Psoas muscle (tissue), 8 donors: ENCODE measurements around the gene RAET1G. TPM values are rescaled to one million over a fixed set of nuclear protein-coding genes. Genes with fewer than 3 reads are reported as not detected.

Experiments used
- ATAC-seq, 4 donors: fragments of 200-7000 bp; cut with Tn5 transposase; one replicate each; pipeline ENCODE4 v1.9.1; 2020; ENCODE audit warnings: moderate library complexity in 3 of 4, mild to moderate bottlenecking in 2 of 4
- DNase-seq, 2 donors: peaks; one replicate each; pipeline ENCODE4 v3.0.0-alpha.2; 2020
- H3K27ac ChIP-seq: fragments of 200-600 bp; one replicate; pipeline ENCODE4 v1.8.0; 2022
- H3K27me3 ChIP-seq, 3 donors: fragments of 200-600 bp in 1 of 3; one replicate each; pipeline versions ENCODE4 v1.6.1 to v1.8.0; 2013 to 2022; ENCODE audit warnings: low read length in 2 of 3, mild to moderate bottlenecking in 2 of 3, moderate library complexity in 1 of 3; ENCODE audit not compliant: insufficient read depth in 3 of 3
- H3K36me3 ChIP-seq, 2 donors: fragments of 200-600 bp in 1 of 2; one replicate each; pipeline versions ENCODE4 v1.6.1 to v1.8.0; 2013 to 2022; ENCODE audit warnings: low read depth in 1 of 2, mild to moderate bottlenecking in 1 of 2, moderate library complexity in 1 of 2; ENCODE audit not compliant: insufficient read depth in 1 of 2
- H3K4me1 ChIP-seq: fragments of 200-600 bp; one replicate; pipeline ENCODE4 v1.8.0; 2022
- H3K4me3 ChIP-seq: fragments of 200-600 bp; one replicate; pipeline ENCODE4 v1.8.0; 2022; ENCODE audit warnings: mild to moderate bottlenecking
- H3K9me3 ChIP-seq: fragments of 200-600 bp; one replicate; pipeline ENCODE4 v1.8.0; 2022
- CTCF ChIP-seq: fragments of 200-600 bp; IDR thresholded peaks from one replicate; pipeline ENCODE4 v1.8.0; 2022; ENCODE audit warnings: antibody characterized with exemption
- whole genome bisulfite sequencing, 3 donors: extraction: QIAGEN DNeasy Blood & Tissue Kit; methylation state at CpG; one replicate each; pipeline versions ENCODE4 v1.1.6 to v1.1.7; 2013; 5-methylcytosine and 5-hydroxymethylcytosine counted together
- intact Hi-C, 2 donors: fragments of 100-400 bp; cut with DNase I; formaldehyde crosslinking; loops; one replicate each; pipeline versions ENCODE4 v1.11.0 to v1.14.2; 2022
- polyA plus RNA-seq, 3 donors: library from polyadenylated mRNA; stranded (reverse); fragments of 200-250 nt; gene quantifications; one replicate each; pipeline ENCODE4 v1.2.3, GENCODE V29; 2013
- total RNA-seq, 4 donors: library from RNA; stranded (reverse); fragmentation: NEBNext Ultra II Directional in 2 of 4; extraction: Animal tissue kit (Norgen Biotek cat#: 25700) in 2 of 4; gene quantifications; one replicate each; pipeline versions ENCODE4 v1.2.1 to v1.2.4, GENCODE V29; 2021 to 2023
- donor health status: healthy with polysubstance abuse.
- donor health status: DM: no; HTN: no; CAD: no; lungs with moderate emphysema.
- donor health status: Bipolar disorder and iron deficiency.
- donor health status: healthy.
- donor health status: DM: yes; HTN: yes; CAD: no.
- donor health status: DM: no; HTN: no; CAD: no.
- donor health status: DM: no; HTN: no; CAD: no.
- donor health status: DM: yes; HTN: yes; CAD: no.

The RAET1G gene
- total and polyA plus RNA-seq, 7 donors, result 0.04 to 1.1 (median 0.52) TPM; not detected in 1

GRCh38 chr6:149899926-149900619 is 22.8 kb downstream of the RAET1G start:
- Histone ChIP-seq H3K36me3 (no peaks in the 10 kb centered on the region), H3K4me1 (peaks cover 29% of the 10 kb centered on the region), H3K4me3 (no peak overlapping the region), H3K27me3 (no peaks in the 10 kb centered on the region), H3K9me3 (no peaks in the 10 kb centered on the region), H3K27ac (no peak overlapping the region)
- TF ChIP-seq CTCF, result no peak
- intact Hi-C loops, result loop anchor here (5.0 to 10.0 kb wide), 2 partner anchors 53 to 55 kb away; no protein-coding TSS in a partner anchor
- whole genome bisulfite sequencing, 3 donors, result 88 to 96% (median 93%) methylated on average over 7 of the region's 7 CpGs
- DNase-seq (no peak), ATAC-seq (no peak)

- Histone ChIP-seq H3K27me3 (no peaks in the 10 kb centered on the region), H3K9me3 (no peaks in the 10 kb centered on the region), H3K36me3 (no peaks in the 10 kb centered on the region), H3K4me3 (no peak overlapping the region), H3K27ac (no peak overlapping the region), H3K4me1 (peaks cover 35% of the 10 kb centered on the region)
- no peak for TF ChIP-seq CTCF
- DNase-seq (no peak), ATAC-seq (no peak)
- intact Hi-C loops, result loop anchor here (5.0 to 10.0 kb wide), 2 partner anchors 52 to 55 kb away; no protein-coding TSS in a partner anchor
- 66 to 93% (median 85%) methylated on average over 6 of the region's 6 CpGs for WGBS, 3 donors
Measured at GRCh38 chr6:149899486-149899885, 23.4 kb downstream of the RAET1G start.

- TF ChIP-seq CTCF, result no peak
- no peaks in the 10 kb centered on the region for H3K36me3 ChIP-seq
- no peak for ATAC-seq
- H3K27me3 ChIP-seq, result no peaks in the 10 kb centered on the region
- intact Hi-C loops, result loop anchor here (5.0 to 10.0 kb wide), 2 partner anchors 52 to 54 kb away; no protein-coding TSS in a partner anchor
- 97 to 99% (median 98%) methylated on average over 9 of the region's 9 CpGs for WGBS, 3 donors
- no peak overlapping the region for H3K4me3 ChIP-seq
- peaks cover 36% of the 10 kb centered on the region for H3K4me1 ChIP-seq
- no peak overlapping the region for H3K27ac ChIP-seq
- DNase-seq, result no peak
- no peaks in the 10 kb centered on the region for H3K9me3 ChIP-seq
Measured at GRCh38 chr6:149898966-149899365, 24.0 kb downstream of the RAET1G start.

GRCh38 chr6:149897855-149898744 is 24.8 kb downstream of the RAET1G start, which contains the start of gene RAET1E:
Gene RAET1E (minus strand): TSS chr6:149898113. CDS start chr6:149890901, 7,212 bp downstream.
- intact Hi-C loops, result loop anchor here (2.0 to 10.0 kb wide), 3 partner anchors 33 to 53 kb away; partner anchors contain the start of gene LRP11 (in 1 of the 2)
- 59 to 79% (median 70%) methylated on average over 17 of the region's 17 CpGs for WGBS, 3 donors
- peak within 1 kb of the TSS; percentile 44 for H3K4me3 ChIP-seq

More at GRCh38 chr6:149897855-149898744, 24.8 kb downstream of the RAET1G start, which contains the start of gene RAET1E:
- TF ChIP-seq CTCF, result no peak
- peaks cover 36% of the 10 kb centered on the region for H3K4me1 ChIP-seq
- H3K9me3 ChIP-seq, result no peaks in the 10 kb centered on the region
- no peak for ATAC-seq
- no peak for DNase-seq
- no peaks in the 10 kb centered on the region for H3K36me3 ChIP-seq
- H3K27ac ChIP-seq, result peak within 1 kb of the TSS; percentile 88
- no peaks in the 10 kb centered on the region for H3K27me3 ChIP-seq
